ENCODE measurements around the gene MED15.
"Not testable (repeated sequence)": the region's sequence is repeated elsewhere in the genome, so short reads cannot be mapped to it uniquely, and the experiment has no call there.

MED15 gene

GRCh38 chr22:20606784-20607128 is 99.3 kb downstream of the MED15 start:
- no peak for DNase-seq

GRCh38 chr22:20607157-20607907 is 99.9 kb downstream of the MED15 start:
- no peak for DNase-seq

GRCh38 chr22:20610243-20610686 is 102.9 kb downstream of the MED15 start:
- DNase-seq: no peak

GRCh38 chr22:20610757-20611156 is 103.3 kb downstream of the MED15 start:
- DNase-seq: no peak

GRCh38 chr22:20611418-20611817 is 104.0 kb downstream of the MED15 start:
- no peak for DNase-seq

- no peak for DNase-seq
Observed at GRCh38 chr22:20613301-20613700, 105.9 kb downstream of the MED15 start.

GRCh38 chr22:20615021-20615420 is 107.6 kb downstream of the MED15 start:
- DNase-seq: no peak

- DNase-seq: no peak
Observed at GRCh38 chr22:20615533-20616450, 108.4 kb downstream of the MED15 start.

GRCh38 chr22:20616451-20617043 is 109.1 kb downstream of the MED15 start:
- no peak for DNase-seq

- no peak for DNase-seq
Observed at GRCh38 chr22:20618488-20618887, 111.1 kb downstream of the MED15 start.

- no peak for DNase-seq
Observed at GRCh38 chr22:20619045-20619892, 111.9 kb downstream of the MED15 start.

- not testable (repeated sequence) for DNase-seq
Observed at GRCh38 chr22:20619893-20620194, 112.4 kb downstream of the MED15 start.

- DNase-seq: no peak
Observed at GRCh38 chr22:20621162-20621561, 113.8 kb downstream of the MED15 start.

- no peak for DNase-seq
Observed at GRCh38 chr22:20622650-20623339, 115.4 kb downstream of the MED15 start.

GRCh38 chr22:20624161-20624616 is 116.8 kb downstream of the MED15 start:
- DNase-seq: no peak

- DNase-seq: no peak
Observed at GRCh38 chr22:20625270-20625669, 117.9 kb downstream of the MED15 start.

- DNase-seq: no peak
Observed at GRCh38 chr22:20626811-20627210, 119.4 kb downstream of the MED15 start.

- DNase-seq: no peak
Observed at GRCh38 chr22:20627432-20627831, 120.0 kb downstream of the MED15 start.

- DNase-seq: no peak
Observed at GRCh38 chr22:20628081-20628939, 120.9 kb downstream of the MED15 start.

- DNase-seq: no peak
Observed at GRCh38 chr22:20629401-20629800, 122.0 kb downstream of the MED15 start.
